ENCODE data around the gene DSCAM. TPM values are rescaled to one million over a fixed set of nuclear protein-coding genes. Genes with fewer than 3 reads are reported as not detected.

The DSCAM gene
- total and polyA plus RNA-seq, 2 experiments from 2014 or later = not detected

GRCh38 chr21:40531431-40532110, 315.4 kb downstream of the DSCAM start:
- no peaks in the 10 kb centered on the region for H3K36me3 ChIP-seq (ENCODE audit: low read depth)
- no peaks in the 10 kb centered on the region for H4K20me1 ChIP-seq (ENCODE audit: insufficient read depth)
- H3K9ac ChIP-seq = no peak overlapping the region
- no peaks in the 10 kb centered on the region for H3K9me2 ChIP-seq (ENCODE audit: insufficient read depth)
- H3F3A ChIP-seq (ENCODE audit: insufficient read depth) = no peaks in the 10 kb centered on the region
- in situ Hi-C loops (cut with MboI) = no loop called here
- no peaks in the 10 kb centered on the region for H3K9me3 ChIP-seq (ENCODE audit: low read depth)
- no peaks in the 10 kb centered on the region for H3K4me1 ChIP-seq (ENCODE audit: insufficient read depth)
- 7 to 9% methylated on average over 4 of the region's 4 CpGs for WGBS, 2 experiments (ENCODE audit: low coverage in 1 of 2, low lambda C conversion rate in 2 of 2, missing lambda C conversion rate in 2 of 2)
- no peak overlapping the region for H3K4me2 ChIP-seq (ENCODE audit: unreplicated experiment)
- no peak overlapping the region for H3K4me3 ChIP-seq
- no peak overlapping the region for H2AFZ ChIP-seq
- H3K27me3 ChIP-seq (replicated peaks; ENCODE audit: insufficient read depth) = no peaks in the 10 kb centered on the region
- no peak for TF ChIP-seq EZH2phosphoT487 (IDR thresholded peaks at IDR 0.05; ENCODE audit: insufficient read depth, low read depth)
- no peak for TF ChIP-seq EZH2 (IDR thresholded peaks at IDR 0.05; ENCODE audit: insufficient read depth, poor library complexity, severe bottlenecking)
- H3K79me2 ChIP-seq (ENCODE audit: insufficient read depth) = no peaks in the 10 kb centered on the region
- H3K27ac ChIP-seq = no peak overlapping the region
- DNase-seq = no peak

GRCh38 chr21:40531016-40531415, 315.9 kb downstream of the DSCAM start:
- Histone ChIP-seq H3K4me3 (no peak overlapping the region), H3K79me2 (ENCODE audit: insufficient read depth) (no peaks in the 10 kb centered on the region), H3K9me2 (ENCODE audit: insufficient read depth) (no peaks in the 10 kb centered on the region), H3K9me3 (ENCODE audit: low read depth) (no peaks in the 10 kb centered on the region), H3K4me1 (ENCODE audit: insufficient read depth) (no peaks in the 10 kb centered on the region), H3K27me3 (replicated peaks; ENCODE audit: insufficient read depth) (no peaks in the 10 kb centered on the region), H2AFZ (no peak overlapping the region), H4K20me1 (ENCODE audit: insufficient read depth) (no peaks in the 10 kb centered on the region), H3K9ac (no peak overlapping the region), H3K36me3 (ENCODE audit: low read depth) (no peaks in the 10 kb centered on the region), H3K27ac (no peak overlapping the region), H3K4me2 (ENCODE audit: unreplicated experiment) (no peak overlapping the region), H3F3A (ENCODE audit: insufficient read depth) (no peaks in the 10 kb centered on the region)
- in situ Hi-C loops (cut with MboI) = no loop called here
- TF ChIP-seq EZH2 (IDR thresholded peaks at IDR 0.05; ENCODE audit: insufficient read depth, poor library complexity, severe bottlenecking) (no peak), EZH2phosphoT487 (IDR thresholded peaks at IDR 0.05; ENCODE audit: insufficient read depth, low read depth) (no peak)
- no peak for DNase-seq
- 34 to 42% methylated on average over 10 of the region's 10 CpGs for WGBS, 2 experiments (ENCODE audit: low coverage in 1 of 2, low lambda C conversion rate in 2 of 2, missing lambda C conversion rate in 2 of 2)

DNA sequence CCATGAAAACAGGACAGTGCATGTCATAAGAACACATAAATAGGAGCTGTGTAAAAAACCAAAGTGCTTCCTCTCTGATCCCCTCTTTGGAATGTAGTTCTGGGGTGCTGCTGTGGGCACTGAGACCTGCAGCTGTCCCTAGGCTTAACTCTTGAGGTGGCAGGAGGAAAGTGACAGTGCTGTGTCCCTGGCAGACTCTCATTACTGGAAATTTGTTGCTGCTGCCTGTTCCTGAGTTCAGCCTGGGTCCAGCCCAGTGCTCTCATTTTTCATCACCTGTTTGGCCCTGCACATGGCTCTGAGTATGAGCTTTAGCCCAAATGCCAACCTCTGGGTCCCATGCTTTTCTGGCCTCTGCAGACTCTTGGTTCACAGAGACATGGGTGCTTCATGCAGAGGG, 329.3 kb downstream of the DSCAM start:
- TF ChIP-seq EZH2phosphoT487 (IDR thresholded peaks at IDR 0.05; ENCODE audit: insufficient read depth, low read depth) (no peak), EZH2 (IDR thresholded peaks at IDR 0.05; ENCODE audit: insufficient read depth, poor library complexity, severe bottlenecking) (no peak)
- in situ Hi-C loops (cut with MboI) = no loop called here
- H3K27me3 ChIP-seq (replicated peaks; ENCODE audit: insufficient read depth) = no peaks in the 10 kb centered on the region

GRCh38 chr21:40516335-40516734, 330.6 kb downstream of the DSCAM start:
- Histone ChIP-seq H3K79me2 (ENCODE audit: insufficient read depth) (no peaks in the 10 kb centered on the region), H3F3A (ENCODE audit: insufficient read depth) (no peaks in the 10 kb centered on the region), H3K9ac (no peak overlapping the region), H2AFZ (no peak overlapping the region), H3K9me2 (ENCODE audit: insufficient read depth) (no peaks in the 10 kb centered on the region), H4K20me1 (ENCODE audit: insufficient read depth) (no peaks in the 10 kb centered on the region), H3K4me3 (no peak overlapping the region), H3K27ac (no peak overlapping the region), H3K4me1 (ENCODE audit: insufficient read depth) (no peaks in the 10 kb centered on the region), H3K27me3 (replicated peaks; ENCODE audit: insufficient read depth) (no peaks in the 10 kb centered on the region), H3K4me2 (ENCODE audit: unreplicated experiment) (no peak overlapping the region), H3K36me3 (ENCODE audit: low read depth) (no peaks in the 10 kb centered on the region), H3K9me3 (ENCODE audit: low read depth) (no peaks in the 10 kb centered on the region)
- TF ChIP-seq EZH2 (IDR thresholded peaks at IDR 0.05; ENCODE audit: insufficient read depth, poor library complexity, severe bottlenecking) (no peak), EZH2phosphoT487 (IDR thresholded peaks at IDR 0.05; ENCODE audit: insufficient read depth, low read depth) (no peak)
- in situ Hi-C loops (cut with MboI) = no loop called here
- WGBS, 2 experiments (ENCODE audit: low coverage in 1 of 2, low lambda C conversion rate in 2 of 2, missing lambda C conversion rate in 2 of 2) = 35 to 36% methylated on average over 8 of the region's 8 CpGs
- DNase-seq = no peak

More for the DNA sequence above, 329.3 kb downstream of the DSCAM start:
- Histone ChIP-seq H3K4me1 (ENCODE audit: insufficient read depth) (no peaks in the 10 kb centered on the region), H3F3A (ENCODE audit: insufficient read depth) (no peaks in the 10 kb centered on the region), H3K4me2 (ENCODE audit: unreplicated experiment) (no peak overlapping the region), H3K9me3 (ENCODE audit: low read depth) (no peaks in the 10 kb centered on the region), H3K27ac (no peak overlapping the region), H2AFZ (no peak overlapping the region), H3K9ac (no peak overlapping the region), H3K79me2 (ENCODE audit: insufficient read depth) (no peaks in the 10 kb centered on the region), H3K36me3 (ENCODE audit: low read depth) (no peaks in the 10 kb centered on the region), H3K4me3 (no peak overlapping the region), H3K9me2 (ENCODE audit: insufficient read depth) (no peaks in the 10 kb centered on the region), H4K20me1 (ENCODE audit: insufficient read depth) (no peaks in the 10 kb centered on the region)
- DNase-seq = no peak

DNA sequence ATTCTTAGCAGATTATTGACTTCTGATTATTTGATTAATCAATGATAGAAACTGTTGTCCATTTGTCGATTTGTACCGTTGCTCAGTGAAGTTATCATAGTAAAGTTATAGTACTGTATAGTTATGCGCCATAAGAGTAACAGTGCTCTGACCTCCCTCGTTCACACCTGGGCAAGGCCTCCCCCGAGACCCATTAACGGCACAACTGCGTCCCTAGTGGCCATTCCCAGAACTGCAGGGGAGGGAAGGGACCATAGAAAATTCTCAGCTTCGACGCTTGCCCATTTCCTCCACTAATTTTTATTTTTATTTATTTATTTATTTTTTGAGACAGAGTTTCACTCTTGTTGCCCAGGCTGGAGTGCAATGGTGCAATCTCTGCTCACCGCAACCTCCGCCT, 334.4 kb downstream of the DSCAM start:
- Histone ChIP-seq H3K9ac (no peak overlapping the region), H3K9me2 (ENCODE audit: insufficient read depth) (no peaks in the 10 kb centered on the region), H3K27me3 (replicated peaks; ENCODE audit: insufficient read depth) (no peaks in the 10 kb centered on the region), H3K4me2 (ENCODE audit: unreplicated experiment) (no peak overlapping the region), H3K27ac (no peak overlapping the region), H2AFZ (no peak overlapping the region), H3K36me3 (ENCODE audit: low read depth) (no peaks in the 10 kb centered on the region), H4K20me1 (ENCODE audit: insufficient read depth) (no peaks in the 10 kb centered on the region), H3K4me3 (no peak overlapping the region), H3F3A (ENCODE audit: insufficient read depth) (no peaks in the 10 kb centered on the region), H3K4me1 (ENCODE audit: insufficient read depth) (no peaks in the 10 kb centered on the region), H3K9me3 (ENCODE audit: low read depth) (no peaks in the 10 kb centered on the region), H3K79me2 (ENCODE audit: insufficient read depth) (no peaks in the 10 kb centered on the region)
- in situ Hi-C loops (cut with MboI) = no loop called here
- WGBS, 2 experiments (ENCODE audit: low coverage in 1 of 2, low lambda C conversion rate in 2 of 2, missing lambda C conversion rate in 2 of 2) = 59 to 61% methylated on average over 11 of the region's 11 CpGs
- no peak for TF ChIP-seq EZH2phosphoT487 (IDR thresholded peaks at IDR 0.05; ENCODE audit: insufficient read depth, low read depth)
- no peak for TF ChIP-seq EZH2 (IDR thresholded peaks at IDR 0.05; ENCODE audit: insufficient read depth, poor library complexity, severe bottlenecking)
- DNase-seq = no peak
